K562 (cell line): ENCODE data around the gene CYBRD1. TPM values are rescaled to one million over a fixed set of nuclear protein-coding genes. Genes with fewer than 3 reads are reported as not detected.
A peak's percentile ranks its signal among the peaks of the same experiment; 100 is the strongest.

Source experiments
- CBX5 ChIP-seq: IDR thresholded peaks from 2 replicates; pipeline ENCODE4 v1.6.1; 2014; ENCODE audit warnings: low read depth, borderline replicate concordance
- CSDE1 ChIP-seq, 2 experiments: fragments of 450-650 bp; IDR thresholded peaks; 2 replicates each; pipeline ENCODE4 v1.6.1; 2016; ENCODE audit warnings: mild to moderate bottlenecking in 1 of 2
- CTBP1 ChIP-seq: fragments of 450-650 bp; IDR thresholded peaks from 2 replicates; pipeline ENCODE4 v1.6.1; 2016; ENCODE audit warnings: borderline replicate concordance
- DMBX1 ChIP-seq: fragments of 250-450 bp; sonication (Bioruptor Pico); IDR thresholded peaks from 2 replicates; pipeline ENCODE4 v1.8.0; 2022; ENCODE audit warnings: inconsistent platforms, mild to moderate bottlenecking, moderate library complexity, borderline replicate concordance
- ELF1 ChIP-seq: fragments of 200-800 bp; sonication (Bioruptor generic); IDR thresholded peaks from 2 replicates; pipeline ENCODE4 v1.6.1; 2016; ENCODE audit warnings: missing genetic modification characterization, missing compliant biosample characterization
- FOXJ2 ChIP-seq: fragments of 200-800 bp; sonication (Bioruptor generic); IDR thresholded peaks from 2 replicates; pipeline ENCODE4 v1.6.1; 2016; ENCODE audit warnings: missing genetic modification characterization, missing compliant biosample characterization
- HINFP ChIP-seq: fragments of 450-650 bp; conservative IDR thresholded peaks from 2 replicates; pipeline ENCODE4 v1.6.1; 2016; ENCODE audit warnings: missing genetic modification characterization, low read depth, mild to moderate bottlenecking, control low read depth, missing compliant biosample characterization
- HOXB6 ChIP-seq: fragments of 250-450 bp; sonication (Bioruptor Pico); IDR thresholded peaks from 2 replicates; pipeline ENCODE4 v1.5.1; 2022; ENCODE audit warnings: mild to moderate bottlenecking, borderline replicate concordance
- HSF4 ChIP-seq: fragments of 250-450 bp; sonication (Bioruptor Pico); IDR thresholded peaks from 2 replicates; pipeline ENCODE4 v2.1.2; 2022; ENCODE audit warnings: mild to moderate bottlenecking, moderate library complexity, borderline replicate concordance
- JUND ChIP-seq, 2 experiments: IDR thresholded peaks; 2 replicates in 1 of 2; 3 replicates in 1 of 2; pipeline ENCODE4 v1.6.1; 2011; ENCODE audit warnings: borderline replicate concordance in 2 of 2, low read depth in 2 of 2, low read length in 2 of 2, improper control_type of control experiment in 1 of 2, missing biosample characterization in 1 of 2, missing genetic modification characterization in 1 of 2, missing genetic modification reagents in 1 of 2
- LARP7 ChIP-seq: fragments of 450-650 bp; IDR thresholded peaks from 2 replicates; pipeline ENCODE4 v1.6.1; 2016
- NFE2L1 ChIP-seq: fragments of 450-650 bp; IDR thresholded peaks from 2 replicates; pipeline ENCODE4 v1.6.1; 2016; ENCODE audit warnings: missing genetic modification characterization, low read depth, mild to moderate bottlenecking, missing compliant biosample characterization, moderate library complexity, borderline replicate concordance
- PPARD ChIP-seq: fragments of 250-450 bp; sonication (Bioruptor Pico); IDR thresholded peaks from 2 replicates; pipeline ENCODE4 v1.8.0; 2022; ENCODE audit warnings: inconsistent platforms, mild to moderate bottlenecking, moderate library complexity
- PTRF ChIP-seq: fragments of 450-650 bp; IDR thresholded peaks from 2 replicates; pipeline ENCODE4 v1.6.1; 2016; ENCODE audit warnings: mild to moderate bottlenecking, missing genetic modification characterization, missing compliant biosample characterization
- RAD21 ChIP-seq, 2 experiments: fragments of 250-450 bp in 1 of 2; fragments of 450-650 bp in 1 of 2; sonication (Bioruptor Pico) in 1 of 2; formaldehyde crosslinking in 1 of 2; IDR thresholded peaks in 1 of 2; conservative IDR thresholded peaks in 1 of 2; 2 replicates each; pipeline versions ENCODE4 v1.4.0 to v1.8.0; 2020 to 2022; ENCODE audit warnings: mild to moderate bottlenecking in 2 of 2, moderate library complexity in 1 of 2
- RNF2 ChIP-seq: sonication (generic); IDR thresholded peaks from 2 replicates; pipeline ENCODE4 v1.6.1; 2016
- SAFB2 ChIP-seq: fragments of 200-400 bp; formaldehyde crosslinking; IDR thresholded peaks from 2 replicates; pipeline ENCODE4 v1.6.1; 2018; ENCODE audit warnings: borderline replicate concordance, low read length, low read depth, moderate library complexity; ENCODE audit not compliant: severe bottlenecking
- SIN3B ChIP-seq: fragments of 450-650 bp; IDR thresholded peaks from 2 replicates; pipeline ENCODE4 v1.6.1; 2017; ENCODE audit warnings: low read depth, mild to moderate bottlenecking, moderate library complexity
- SIRT6 ChIP-seq: IDR thresholded peaks from one replicate; pipeline ENCODE4 v1.6.1; 2012; ENCODE audit warnings: low read depth, mild to moderate bottlenecking, control low read depth, inconsistent platforms, low read length, moderate library complexity
- SMARCB1 ChIP-seq: IDR thresholded peaks from 2 replicates; pipeline ENCODE4 v1.6.1; 2011; ENCODE audit warnings: improper control_type of control experiment, low read depth; ENCODE audit not compliant: insufficient read length
- SNRNP70 ChIP-seq: fragments of 200-400 bp; formaldehyde crosslinking; optimal IDR thresholded peaks from 2 replicates; pipeline ENCODE3; 2017; ENCODE audit warnings: low read depth, low read length
- THAP12 ChIP-seq: fragments of 250-450 bp; sonication (Bioruptor Pico); IDR thresholded peaks from 2 replicates; pipeline ENCODE4 v1.9.0; 2021; ENCODE audit warnings: mild to moderate bottlenecking, inconsistent platforms
- ZNF449 ChIP-seq: fragments of 250-450 bp; sonication (Bioruptor Pico); IDR thresholded peaks from 2 replicates; pipeline ENCODE4 v1.8.0; 2022; ENCODE audit warnings: moderate library complexity, mild to moderate bottlenecking, inconsistent platforms
- ZNF551 ChIP-seq: fragments of 250-450 bp; sonication (Bioruptor Pico); IDR thresholded peaks from 2 replicates; pipeline ENCODE4 v1.5.0; 2021; ENCODE audit warnings: mild to moderate bottlenecking, moderate library complexity
- polyA plus RNA-seq, 8 experiments: library from polyadenylated mRNA; depleted of rRNA in 4 of 8; stranded (reverse) in 5 of 8; unstranded in 3 of 8; fragments of >200 nt; fragmentation: Nextera tagmentation in 2 of 8; fragmentation: Illumina TruSeq in 1 of 8; extraction: Ambion mirVana in 2 of 8; extraction: Trizol in 1 of 8; gene quantifications; 2 replicates each; pipeline versions ENCODE4 v1.2.1 to v1.2.3, GENCODE V29; 2011 to 2014; ENCODE audit warnings: inconsistent platforms in 1 of 8, missing spikeins in 1 of 8
- total RNA-seq, 7 experiments: library from RNA; depleted of rRNA in 6 of 7; stranded (reverse); fragments of >200 nt in 6 of 7; fragmentation: Illumina TruSeq in 2 of 7; extraction: Trizol in 2 of 7; gene quantifications; 2 replicates each; pipeline versions ENCODE4 v1.2.1 to v1.2.3, GENCODE V29; 2011 to 2021; ENCODE audit warnings: low replicate concordance in 1 of 7

The CYBRD1 gene
- total and polyA plus RNA-seq, 9 of the 15 experiments (the other 6 are each of a cell fraction or from before 2014, with no cell fraction given): 9.6 to 22.4 (median 15.6) TPM

GRCh38 chr2:171578127-171578803 lies 56.0 kb downstream of the CYBRD1 start (continued):
- TF ChIP-seq ZNF551 (CRISPR knock-in tag): peak; percentile 48; the same call in 1 of the 2 replicates
- TF ChIP-seq LARP7: no peak
- no peak for TF ChIP-seq CBX5
- TF ChIP-seq HOXB6 (CRISPR knock-in tag): 0 out of 2 replicates have a peak, but pooled peaks have one; percentile 76
- TF ChIP-seq DMBX1: peak; percentile 91
- TF ChIP-seq SIN3B: no peak
- peak; percentile 88 for TF ChIP-seq PTRF (tag)
- TF ChIP-seq SIRT6: no peak
- no peak for TF ChIP-seq CTBP1
- TF ChIP-seq THAP12 (CRISPR knock-in tag): no peak
- no peak for TF ChIP-seq SNRNP70
- TF ChIP-seq SMARCB1: no peak
- peak; percentile 61; the same call in 1 of the 2 replicates for TF ChIP-seq ZNF449 (CRISPR knock-in tag)
- TF ChIP-seq ELF1 (tag): no peak
- no peak for TF ChIP-seq JUND (IDR thresholded peaks at IDR 0.05; ENCODE audit: borderline replicate concordance, low read depth, low read length)
- TF ChIP-seq JUND (tag; IDR thresholded peaks at IDR 0.05; ENCODE audit: borderline replicate concordance, low read depth, low read length): no peak
- no peak for TF ChIP-seq RNF2
- TF ChIP-seq FOXJ2 (tag): no peak
- TF ChIP-seq SAFB2: no peak
- no peak for TF ChIP-seq PPARD (CRISPR knock-in tag)
- TF ChIP-seq HINFP (tag): peak; percentile 69
- no peak for TF ChIP-seq HSF4 (CRISPR knock-in tag)
- TF ChIP-seq CSDE1 (IDR thresholded peaks at IDR 0.05): no peak
- TF ChIP-seq NFE2L1: peak; percentile 29; the same call in 1 of the 2 replicates
- no peak for TF ChIP-seq RAD21 (CRISPR knock-in tag; conservative IDR thresholded peaks at IDR 0.05 in 1 of 2, IDR thresholded peaks at IDR 0.05 in 1 of 2)
